HG03175 (cell line): Measurements from ENCODE around the gene BSX.
A peak's percentile ranks its signal among the peaks of the same experiment; 100 is the strongest.

Experiments used
- ATAC-seq: cut with Tn5 transposase; IDR thresholded peaks from one replicate; pipeline ENCODE4 v1.9.1; 2021; ENCODE audit warnings: mild to moderate bottlenecking, moderate library complexity; ENCODE audit not compliant: unreplicated experiment

BSX gene

DNA sequence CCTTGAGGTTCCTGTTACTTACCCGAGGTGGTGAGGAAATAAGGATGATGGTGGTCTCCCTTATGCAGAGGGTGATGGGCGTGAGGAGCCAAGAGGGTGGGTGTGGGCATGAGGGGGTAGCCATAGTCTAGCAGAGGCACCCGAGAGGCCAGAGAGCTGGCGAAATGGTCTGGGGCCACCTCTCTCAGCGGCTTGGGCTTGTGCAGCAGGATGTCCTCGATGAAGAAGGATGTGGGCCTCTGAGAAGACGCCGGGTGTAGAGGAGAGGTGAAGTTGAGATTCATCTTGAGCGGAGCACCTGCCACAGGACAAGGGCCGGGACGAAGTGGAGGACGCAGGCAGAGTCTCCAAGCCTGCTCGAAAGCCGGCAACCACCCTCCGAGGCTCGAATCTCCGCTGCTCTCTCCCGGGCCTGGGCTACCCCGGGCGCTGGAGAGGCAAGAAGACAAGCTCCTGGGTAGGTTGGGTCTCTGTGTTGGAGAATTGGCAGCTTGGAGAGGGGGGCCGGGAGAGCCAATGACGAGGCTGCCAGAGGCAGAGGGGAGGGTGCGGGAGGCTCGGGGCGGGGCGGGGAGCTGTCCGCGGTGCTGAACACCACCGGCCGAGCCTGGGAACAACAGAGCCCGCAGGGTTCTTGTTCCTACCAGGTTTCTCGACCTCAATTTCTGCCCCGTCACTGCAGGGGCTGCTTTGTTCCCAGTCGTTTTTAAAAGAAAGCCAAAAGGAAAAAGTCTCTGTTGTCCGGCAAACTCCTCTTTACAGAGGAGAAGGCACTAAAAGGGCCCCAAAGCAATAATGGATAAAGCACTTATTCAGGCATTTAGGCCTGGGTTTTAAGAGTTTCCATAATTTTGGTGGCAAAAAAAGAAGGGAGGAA is at the start of gene BSX:
Gene BSX, minus strand, starts transcription at position 447 of the 877 bp plus-strand sequence. Its CDS starts 163 bp downstream, at position 284.
- no peak for ATAC-seq

DNA sequence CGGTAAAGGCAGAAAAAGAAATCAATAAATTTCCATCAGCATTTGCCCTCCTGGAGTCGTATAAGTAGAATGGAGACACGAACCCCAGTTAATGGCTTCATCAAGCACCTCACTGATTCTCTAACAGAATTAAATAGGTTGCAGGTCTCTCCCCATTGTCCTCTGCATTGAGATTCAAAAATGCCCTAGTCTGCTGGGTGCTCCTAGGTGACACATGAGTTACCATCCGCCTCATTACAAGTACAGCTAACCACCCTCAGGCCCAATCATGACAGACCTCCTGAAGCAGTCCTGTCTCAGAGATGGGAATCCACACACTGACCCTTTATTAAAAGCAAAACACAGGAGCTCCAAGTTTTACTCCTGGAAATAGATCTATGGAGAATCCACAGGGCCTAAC is 48.9 kb upstream of the BSX start:
- no peak for ATAC-seq

- ATAC-seq = peak; percentile 86
Measured at GRCh38 chr11:123020968-123021367, 39.3 kb upstream of the BSX start.

GRCh38 chr11:123018702-123019101 is 37.1 kb upstream of the BSX start:
- ATAC-seq = no peak

- ATAC-seq = no peak
Measured at GRCh38 chr11:123011510-123011909, 29.9 kb upstream of the BSX start.

- ATAC-seq = no peak
Measured at GRCh38 chr11:123006860-123007542, 25.4 kb upstream of the BSX start.

- no peak for ATAC-seq
Measured at GRCh38 chr11:123000721-123001120, 19.1 kb upstream of the BSX start.

- no peak for ATAC-seq
Measured at GRCh38 chr11:122998727-122999366, 17.2 kb upstream of the BSX start.

- no peak for ATAC-seq
Measured at GRCh38 chr11:122995526-122995925, 13.9 kb upstream of the BSX start.

DNA sequence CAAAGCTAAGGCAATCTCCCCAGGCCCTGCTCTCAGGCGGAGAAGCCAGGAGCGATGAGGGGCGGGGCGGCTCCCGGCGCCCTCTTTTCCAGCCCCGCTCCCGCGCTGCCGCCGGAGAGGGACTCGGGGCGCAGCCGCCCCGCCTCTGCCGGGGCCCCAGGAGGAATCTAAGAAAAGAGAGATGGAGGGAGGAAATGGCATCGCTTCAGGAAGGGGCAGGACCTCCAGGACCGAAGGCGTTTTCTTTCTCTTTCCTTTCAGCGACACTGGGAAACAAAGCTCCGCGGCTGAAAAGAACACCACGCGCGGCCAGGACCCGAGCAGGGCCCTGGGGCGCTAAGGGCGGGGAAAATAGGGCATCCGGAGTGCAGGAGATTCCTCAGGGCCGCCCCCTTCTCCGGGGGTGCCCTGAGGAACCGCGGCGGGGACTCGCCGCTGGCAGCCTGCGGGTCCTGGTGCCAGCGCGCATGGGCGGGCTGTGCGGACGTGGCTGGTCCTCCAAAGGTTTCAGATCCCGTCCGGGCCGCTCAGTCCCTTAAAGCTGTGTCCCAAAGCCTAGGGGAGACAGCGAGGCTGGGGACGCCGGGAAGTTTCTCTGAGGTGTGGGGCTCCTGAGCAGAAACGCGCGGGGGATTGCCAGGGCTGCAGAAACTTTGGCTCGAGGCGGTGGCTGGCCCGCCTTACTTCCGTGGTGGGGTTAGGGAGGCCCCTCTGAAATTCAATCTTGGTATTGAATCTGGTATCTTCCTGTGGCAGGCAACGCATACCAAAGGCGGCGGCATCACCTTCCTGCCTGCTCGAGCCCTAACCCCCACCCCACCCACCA is 2.8 kb upstream of the BSX start:
- no peak for ATAC-seq

- no peak for ATAC-seq
Measured at GRCh38 chr11:122983438-122984185, 2.0 kb upstream of the BSX start.

DNA sequence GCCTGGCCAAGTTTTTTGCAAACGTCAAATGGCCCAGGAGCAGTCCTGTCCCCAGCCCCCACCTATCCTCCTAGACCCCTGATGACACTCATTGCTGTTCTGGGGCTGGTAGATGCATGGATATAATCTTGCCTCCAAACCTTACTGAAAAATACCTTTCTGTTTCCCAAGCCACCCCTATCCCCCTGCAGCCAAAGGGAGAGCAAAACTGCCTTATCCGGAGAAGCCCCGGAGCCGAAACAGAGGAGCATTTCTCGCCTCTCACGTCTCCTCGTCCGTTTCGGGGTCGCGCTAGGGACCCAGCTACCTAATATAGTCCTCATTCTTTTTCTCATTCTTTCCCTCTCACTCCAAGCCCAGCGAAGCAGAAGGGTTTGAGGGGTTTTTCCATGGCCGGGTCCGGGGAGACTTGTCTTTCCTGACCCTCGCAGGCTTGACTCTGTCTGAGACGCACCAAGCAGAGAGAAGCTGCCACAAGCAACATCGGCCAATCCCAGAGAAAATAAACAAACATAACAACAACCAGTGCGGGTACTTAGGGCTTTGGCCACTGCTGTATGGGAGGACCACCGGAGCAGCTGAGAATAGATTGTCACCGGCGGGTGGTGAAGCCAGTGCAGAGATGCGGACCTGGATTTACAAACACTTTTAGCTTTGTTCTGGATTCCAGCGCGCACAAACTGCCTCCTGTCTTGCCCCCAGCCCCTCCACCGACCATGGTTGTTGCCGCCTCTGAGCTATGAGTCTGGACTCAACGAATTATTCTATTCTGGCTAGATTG is 1.6 kb downstream of the BSX start:
- ATAC-seq = no peak

DNA sequence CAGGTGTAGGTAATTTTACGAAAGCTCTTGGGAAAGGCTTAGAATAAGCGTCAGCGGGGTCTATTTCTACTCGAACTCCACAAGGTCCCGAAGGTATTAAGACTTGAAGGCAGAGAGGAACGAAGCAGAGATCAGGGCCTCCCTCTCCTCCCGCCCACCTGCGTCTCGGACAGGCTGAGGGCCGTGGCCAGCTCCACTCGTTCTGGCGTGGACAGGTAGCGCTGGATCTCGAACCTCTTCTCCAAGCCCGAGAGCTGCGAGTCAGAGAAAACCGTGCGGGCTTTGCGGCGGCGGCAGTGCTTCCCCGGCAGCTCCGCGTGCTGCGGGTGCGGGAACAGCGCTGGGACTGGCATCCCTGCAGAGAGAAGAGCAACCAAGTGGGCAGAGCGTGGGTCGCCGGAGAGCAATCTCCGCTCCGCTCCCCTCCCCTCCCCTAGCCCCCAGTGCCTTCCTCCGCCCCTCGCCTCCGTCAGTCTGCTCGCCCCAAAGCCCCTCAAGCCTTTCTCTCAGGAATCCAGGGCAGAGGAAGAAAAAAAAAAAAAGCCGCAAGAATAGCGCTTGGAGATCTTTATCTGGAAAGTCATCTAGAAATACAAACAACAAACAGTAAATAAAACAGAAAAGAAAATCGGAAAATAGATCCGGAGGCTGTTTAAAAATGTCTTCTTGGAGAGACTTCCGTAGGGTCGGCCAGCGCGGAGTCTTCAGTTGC is 2.4 kb downstream of the BSX start:
- no peak for ATAC-seq

DNA sequence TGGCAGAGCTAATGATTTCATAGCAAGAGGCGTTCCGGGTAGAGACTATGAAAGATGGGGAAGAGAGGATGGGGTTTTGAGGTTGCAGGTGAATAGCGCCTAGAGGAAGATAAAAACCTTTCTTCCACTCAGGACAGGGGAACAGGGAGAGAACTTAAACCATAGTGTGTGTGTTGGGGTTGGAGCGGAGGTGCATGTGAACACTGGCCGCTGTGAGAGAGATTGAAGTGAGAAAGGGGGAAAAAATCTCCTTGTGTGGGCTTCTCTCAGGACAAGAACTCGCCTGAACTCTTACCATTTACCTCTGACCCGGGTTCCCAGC is 3.4 kb downstream of the BSX start:
- no peak for ATAC-seq

- ATAC-seq = no peak
Measured at GRCh38 chr11:122977470-122978298, 4.0 kb downstream of the BSX start.

DNA sequence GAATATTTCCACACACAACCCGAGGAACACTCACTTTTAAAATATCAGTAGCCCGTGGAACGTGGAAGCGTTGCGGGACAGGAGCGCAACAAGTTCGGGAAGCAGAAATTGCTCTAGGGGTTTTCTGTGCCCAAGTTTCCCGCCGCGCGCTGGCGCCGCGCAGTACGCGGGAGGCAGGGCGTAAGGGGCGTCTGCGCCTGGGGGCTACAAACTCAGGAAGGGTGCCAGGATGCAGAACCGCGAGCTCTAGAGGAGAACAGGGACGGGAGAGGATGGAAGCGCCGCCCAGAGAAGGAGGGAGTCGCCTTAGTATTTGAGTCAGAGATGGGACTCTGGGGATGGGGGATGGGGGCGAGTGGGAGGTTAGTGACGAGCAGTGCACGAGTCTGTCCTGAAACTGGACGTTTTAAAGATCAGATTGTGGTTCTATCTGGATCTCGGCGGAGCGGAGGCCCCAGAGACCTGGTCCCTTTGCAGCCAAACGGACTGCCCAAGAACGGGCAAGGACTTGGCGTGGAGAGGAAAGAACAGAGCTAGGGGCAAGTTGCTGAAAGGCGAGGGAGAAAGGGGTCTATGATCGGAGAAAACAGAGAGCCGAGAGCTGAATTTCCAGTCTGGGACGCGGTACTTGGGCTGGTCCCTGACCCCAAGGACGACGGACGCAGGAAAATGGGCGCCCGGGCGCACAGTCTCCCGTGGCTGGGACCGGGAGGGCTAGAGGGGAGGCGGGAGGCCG is 4.7 kb downstream of the BSX start:
- no peak for ATAC-seq

- ATAC-seq = no peak
Measured at GRCh38 chr11:122976061-122976733, 5.4 kb downstream of the BSX start.
